VCaP (cell line): ENCODE data around the gene ABCE1.

Experiments used
- H3K27ac ChIP-seq: fragments of 450-650 bp; 2 replicates; pipeline ENCODE4 v1.5.1; 2017
- CTCF ChIP-seq: fragments of 450-650 bp; conservative IDR thresholded peaks from 2 replicates; pipeline ENCODE4 v1.5.1; 2017; ENCODE audit warnings: mild to moderate bottlenecking, moderate library complexity

Gene ABCE1

GRCh38 chr4:145161549-145161948 lies 63.4 kb downstream of the ABCE1 start:
- TF ChIP-seq CTCF = no peak
- no peak overlapping the region for H3K27ac ChIP-seq

- no peak for TF ChIP-seq CTCF
- no peak overlapping the region for H3K27ac ChIP-seq
Observed at GRCh38 chr4:145167887-145168286, 69.8 kb downstream of the ABCE1 start.

- H3K27ac ChIP-seq = no peak overlapping the region
- TF ChIP-seq CTCF = no peak
Observed at GRCh38 chr4:145168581-145169187, 70.6 kb downstream of the ABCE1 start.

GRCh38 chr4:145170223-145170622 lies 72.1 kb downstream of the ABCE1 start:
- no peak overlapping the region for H3K27ac ChIP-seq
- TF ChIP-seq CTCF = no peak

- no peak overlapping the region for H3K27ac ChIP-seq
- TF ChIP-seq CTCF = no peak
Observed at GRCh38 chr4:145171911-145172310, 73.8 kb downstream of the ABCE1 start.

GRCh38 chr4:145176641-145177432 lies 78.7 kb downstream of the ABCE1 start:
- no peak for TF ChIP-seq CTCF
- no peak overlapping the region for H3K27ac ChIP-seq

- no peak for TF ChIP-seq CTCF
- H3K27ac ChIP-seq = no peak overlapping the region
Observed at GRCh38 chr4:145177511-145177905, 79.4 kb downstream of the ABCE1 start.
